OCI-LY3 (cell line): ENCODE results near the gene ASIC2.

ENCODE experiments used
- H2AFZ ChIP-seq: fragments of 200-600, 300-600 bp; shearing (Covaris generic); 2 replicates; pipeline ENCODE4 v1.6.0; 2014; ENCODE audit warnings: antibody characterized with exemption, low read depth, low read length
- H3K27ac ChIP-seq: fragments of 200-600, 300-600 bp; sonication (generic); 2 replicates; pipeline ENCODE4 v1.5.1; 2014; ENCODE audit warnings: mild to moderate bottlenecking, low read length, moderate library complexity, mixed read lengths
- H3K27me3 ChIP-seq: fragments of 200-600, 300-600 bp; sonication (generic); 2 replicates; pipeline ENCODE4 v1.6.1; 2014; ENCODE audit warnings: low read depth, low read length, mixed read lengths
- H3K36me3 ChIP-seq: fragments of 200-600, 300-600 bp; sonication (generic); replicated peaks from 2 replicates; pipeline ENCODE3; 2014; ENCODE audit warnings: low read depth, low read length, mixed read lengths
- H3K4me1 ChIP-seq: fragments of 300-600, 200-600 bp; sonication (generic); 2 replicates; pipeline ENCODE4 v1.6.1; 2014; ENCODE audit warnings: low read length, mixed read lengths
- H3K4me2 ChIP-seq: fragments of 200-600, 300-600 bp; sonication (generic); 2 replicates; pipeline ENCODE4 v1.6.1; 2014; ENCODE audit warnings: low read length, mixed read lengths
- H3K4me3 ChIP-seq: fragments of 300-600, 200-600 bp; sonication (generic); 2 replicates; pipeline ENCODE4 v1.5.1; 2014; ENCODE audit warnings: antibody characterized with exemption, mild to moderate bottlenecking, low read length, moderate library complexity
- H3K79me2 ChIP-seq: fragments of 300-600, 200-600 bp; shearing (Covaris generic); 2 replicates; pipeline ENCODE4 v1.6.1; 2014; ENCODE audit warnings: mild to moderate bottlenecking, low read length, mixed read lengths
- H3K9ac ChIP-seq: fragments of 300-600, 200-600 bp; shearing (Covaris generic); 2 replicates; pipeline ENCODE4 v1.6.0; 2014; ENCODE audit warnings: mild to moderate bottlenecking, low read length, moderate library complexity
- H3K9me3 ChIP-seq: fragments of 200-600, 300-600 bp; shearing (Covaris generic); 2 replicates; pipeline ENCODE4 v1.6.1; 2014; ENCODE audit warnings: low read length, mixed read lengths; ENCODE audit not compliant: insufficient read depth
- H4K20me1 ChIP-seq: fragments of 200-600, 300-600 bp; sonication (generic); 2 replicates; pipeline ENCODE4 v1.6.1; 2016; ENCODE audit warnings: low read length, mixed read lengths; ENCODE audit not compliant: insufficient read depth
- CTCF ChIP-seq: fragments of 200-600, 300-600 bp; sonication (generic); IDR thresholded peaks from 2 replicates; pipeline ENCODE4 v1.5.1; 2014; ENCODE audit warnings: antibody characterized with exemption, low read length, low read depth
- EZH2phosphoT487 ChIP-seq: fragments of 200-600 bp; shearing (Covaris generic); IDR thresholded peaks from 2 replicates; pipeline ENCODE4 v1.6.1; 2018; ENCODE audit warnings: antibody characterized with exemption, mixed run types, low read depth

ASIC2 gene

GRCh38 chr17:33322063-33322462 is 29.0 kb upstream of the ASIC2 start:
- Histone ChIP-seq H3K79me2 (no peaks in the 10 kb centered on the region), H2AFZ (no peak overlapping the region), H3K4me3 (no peak overlapping the region), H3K36me3 (no peaks in the 10 kb centered on the region), H3K27me3 (peaks cover 4% of the 10 kb centered on the region; the same call in 1 of the 2 replicates), H3K9me3 (no peaks in the 10 kb centered on the region), H3K4me1 (no peaks in the 10 kb centered on the region), H3K4me2 (no peak overlapping the region), H3K9ac (no peak overlapping the region), H4K20me1 (no peaks in the 10 kb centered on the region), H3K27ac (no peak overlapping the region)
- TF ChIP-seq EZH2phosphoT487 (no peak), CTCF (no peak)

- no peak overlapping the region for H3K9ac ChIP-seq
- no peaks in the 10 kb centered on the region for H4K20me1 ChIP-seq
- no peak overlapping the region for H3K27ac ChIP-seq
- H3K27me3 ChIP-seq = peaks cover 22% of the 10 kb centered on the region; the same call in 1 of the 2 replicates
- H3K4me1 ChIP-seq = no peaks in the 10 kb centered on the region
- H3K9me3 ChIP-seq = no peaks in the 10 kb centered on the region
- H3K4me3 ChIP-seq = no peak overlapping the region
- H3K4me2 ChIP-seq = no peak overlapping the region
- H2AFZ ChIP-seq = no peak overlapping the region
- no peaks in the 10 kb centered on the region for H3K79me2 ChIP-seq
- no peaks in the 10 kb centered on the region for H3K36me3 ChIP-seq
- no peak for TF ChIP-seq CTCF
- TF ChIP-seq EZH2phosphoT487 = no peak
Measured at GRCh38 chr17:33318241-33318640, 25.1 kb upstream of the ASIC2 start.

- H3K4me3 ChIP-seq = no peak overlapping the region
- TF ChIP-seq EZH2phosphoT487 (no peak), CTCF (no peak)
- H3K36me3 ChIP-seq = no peaks in the 10 kb centered on the region
- no peak overlapping the region for H3K9ac ChIP-seq
- no peak overlapping the region for H2AFZ ChIP-seq
- no peak overlapping the region for H3K4me2 ChIP-seq
- peaks cover 22% of the 10 kb centered on the region; the same call in 1 of the 2 replicates for H3K27me3 ChIP-seq
- no peaks in the 10 kb centered on the region for H3K79me2 ChIP-seq
- no peaks in the 10 kb centered on the region for H4K20me1 ChIP-seq
- H3K9me3 ChIP-seq = no peaks in the 10 kb centered on the region
- H3K27ac ChIP-seq = no peak overlapping the region
- H3K4me1 ChIP-seq = no peaks in the 10 kb centered on the region
Measured at GRCh38 chr17:33316746-33317145, 23.7 kb upstream of the ASIC2 start.

- Histone ChIP-seq H3K4me1 (no peaks in the 10 kb centered on the region), H3K79me2 (no peaks in the 10 kb centered on the region), H3K36me3 (no peaks in the 10 kb centered on the region), H3K27me3 (peaks cover 37% of the 10 kb centered on the region), H2AFZ (no peak overlapping the region), H3K27ac (no peak overlapping the region), H3K9ac (no peak overlapping the region), H3K4me3 (no peak overlapping the region), H4K20me1 (no peaks in the 10 kb centered on the region), H3K4me2 (no peak overlapping the region), H3K9me3 (no peaks in the 10 kb centered on the region)
- no peak for TF ChIP-seq CTCF
- no peak for TF ChIP-seq EZH2phosphoT487
Measured at GRCh38 chr17:33310296-33310695, 17.2 kb upstream of the ASIC2 start.
